VCaP (cell line): ENCODE results near the gene PRKCA.
"Not testable (repeated sequence)": the region's sequence is repeated elsewhere in the genome, so short reads cannot be mapped to it uniquely, and the experiment has no call there.

Experiments used
- H3K27ac ChIP-seq: fragments of 450-650 bp; 2 replicates; pipeline ENCODE4 v1.5.1; 2017
- TF ChIP-seq, protein P1 (sequence below): fragments of 450-650 bp; conservative IDR thresholded peaks from 2 replicates; pipeline ENCODE4 v1.5.1; 2017; ENCODE audit warnings: mild to moderate bottlenecking, moderate library complexity

Gene PRKCA

DNA sequence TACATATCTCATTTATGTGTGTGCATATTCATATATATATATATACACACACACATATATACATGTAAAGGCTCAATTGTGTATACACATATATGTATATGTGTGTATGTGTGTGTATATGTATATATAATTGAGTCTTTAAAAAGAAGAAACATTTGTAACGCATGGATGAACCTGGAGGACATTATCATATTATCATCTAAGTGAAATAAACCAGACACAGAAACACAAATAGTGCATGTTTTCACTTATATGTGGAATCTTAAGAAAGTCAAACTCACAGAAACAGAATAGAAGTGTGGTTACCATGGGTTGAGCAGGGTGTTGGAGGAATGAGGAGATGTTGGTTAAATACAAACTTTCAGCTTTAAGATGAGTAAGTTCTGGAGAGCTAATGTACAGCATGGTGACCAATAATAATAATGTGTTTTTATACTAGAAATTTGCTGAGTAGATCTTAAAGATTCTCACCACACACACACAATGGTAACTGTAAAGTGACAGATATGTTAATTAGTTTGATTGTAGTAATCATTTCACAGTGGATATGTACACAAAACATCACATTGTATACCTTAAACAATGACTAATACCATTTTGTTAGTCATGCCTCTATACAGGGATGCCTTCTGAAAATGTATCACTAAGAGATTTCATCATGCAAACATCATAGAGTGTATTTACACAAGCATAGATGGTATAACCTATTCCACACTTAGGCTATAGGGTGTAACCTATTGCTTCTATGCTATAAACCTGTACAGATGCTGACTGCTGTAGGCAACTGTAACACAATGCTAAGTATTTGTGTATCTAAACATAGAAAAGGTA is 399.9 kb downstream of the PRKCA start:
- H3K27ac ChIP-seq = no peak overlapping the region
- TF ChIP-seq, protein P1, sequence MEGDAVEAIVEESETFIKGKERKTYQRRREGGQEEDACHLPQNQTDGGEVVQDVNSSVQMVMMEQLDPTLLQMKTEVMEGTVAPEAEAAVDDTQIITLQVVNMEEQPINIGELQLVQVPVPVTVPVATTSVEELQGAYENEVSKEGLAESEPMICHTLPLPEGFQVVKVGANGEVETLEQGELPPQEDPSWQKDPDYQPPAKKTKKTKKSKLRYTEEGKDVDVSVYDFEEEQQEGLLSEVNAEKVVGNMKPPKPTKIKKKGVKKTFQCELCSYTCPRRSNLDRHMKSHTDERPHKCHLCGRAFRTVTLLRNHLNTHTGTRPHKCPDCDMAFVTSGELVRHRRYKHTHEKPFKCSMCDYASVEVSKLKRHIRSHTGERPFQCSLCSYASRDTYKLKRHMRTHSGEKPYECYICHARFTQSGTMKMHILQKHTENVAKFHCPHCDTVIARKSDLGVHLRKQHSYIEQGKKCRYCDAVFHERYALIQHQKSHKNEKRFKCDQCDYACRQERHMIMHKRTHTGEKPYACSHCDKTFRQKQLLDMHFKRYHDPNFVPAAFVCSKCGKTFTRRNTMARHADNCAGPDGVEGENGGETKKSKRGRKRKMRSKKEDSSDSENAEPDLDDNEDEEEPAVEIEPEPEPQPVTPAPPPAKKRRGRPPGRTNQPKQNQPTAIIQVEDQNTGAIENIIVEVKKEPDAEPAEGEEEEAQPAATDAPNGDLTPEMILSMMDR = no peak

- H3K27ac ChIP-seq = no peak overlapping the region
- TF ChIP-seq, protein P1 = no peak
Observed at GRCh38 chr17:66704858-66705520, 402.6 kb downstream of the PRKCA start.

DNA sequence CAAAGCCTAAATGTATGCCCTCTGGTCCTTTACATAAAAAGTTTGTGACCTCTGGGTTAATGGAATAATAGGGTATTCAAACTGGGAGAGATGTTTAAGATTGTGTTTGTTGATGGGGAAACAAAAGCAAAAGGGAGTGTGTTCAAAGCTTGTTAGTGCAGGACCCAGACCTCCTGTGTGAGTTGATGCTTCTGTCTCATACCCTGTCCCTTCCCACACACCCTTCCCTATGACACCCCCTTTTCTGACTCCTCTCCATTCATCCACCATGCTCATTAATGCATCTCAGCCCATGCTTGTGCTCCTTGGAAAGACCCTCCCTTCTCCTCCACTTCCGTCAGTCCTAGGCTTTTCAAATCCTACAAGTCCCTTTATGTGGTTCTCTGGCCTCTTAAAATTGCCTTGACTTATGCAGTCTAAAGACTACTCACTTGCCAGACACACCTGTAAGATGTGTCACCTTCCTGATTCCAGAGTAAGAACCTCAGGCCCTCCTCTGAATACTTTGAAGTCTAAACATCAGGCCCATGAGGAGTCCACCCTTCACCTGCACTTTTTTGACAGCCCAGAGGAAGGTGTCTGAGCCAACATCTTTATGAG is 404.5 kb downstream of the PRKCA start:
- no peak overlapping the region for H3K27ac ChIP-seq
- TF ChIP-seq, protein P1 = no peak

GRCh38 chr17:66711401-66711800 is 409.0 kb downstream of the PRKCA start:
- TF ChIP-seq, protein P1 = no peak
- peak overlapping the region; percentile 55 for H3K27ac ChIP-seq

DNA sequence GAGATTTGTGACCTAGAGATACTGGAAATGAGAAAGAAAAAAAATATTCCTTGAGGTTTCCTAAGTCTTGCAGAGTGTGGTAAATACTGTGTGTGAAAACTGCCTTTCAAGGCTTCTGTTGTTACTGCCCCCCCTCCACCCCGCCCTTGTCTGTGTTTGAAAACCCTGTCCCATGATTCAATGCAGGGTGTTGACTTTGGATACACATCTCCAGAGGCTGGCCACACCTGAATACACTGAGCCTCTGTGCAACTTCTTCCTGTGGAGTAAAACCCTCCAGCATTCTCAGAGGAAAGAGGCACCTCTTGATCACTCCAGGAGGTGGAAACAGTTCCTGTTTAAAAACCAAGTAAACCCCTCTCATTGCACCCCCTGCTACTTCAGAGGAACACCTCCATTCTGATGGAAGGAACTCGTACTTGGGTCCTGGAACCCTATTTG is 409.5 kb downstream of the PRKCA start:
- H3K27ac ChIP-seq = peak overlapping the region; percentile 55
- TF ChIP-seq, protein P1 = no peak

GRCh38 chr17:66712453-66712852 is 410.0 kb downstream of the PRKCA start:
- peak overlapping the region; percentile 55 for H3K27ac ChIP-seq
- TF ChIP-seq, protein P1 = no peak

DNA sequence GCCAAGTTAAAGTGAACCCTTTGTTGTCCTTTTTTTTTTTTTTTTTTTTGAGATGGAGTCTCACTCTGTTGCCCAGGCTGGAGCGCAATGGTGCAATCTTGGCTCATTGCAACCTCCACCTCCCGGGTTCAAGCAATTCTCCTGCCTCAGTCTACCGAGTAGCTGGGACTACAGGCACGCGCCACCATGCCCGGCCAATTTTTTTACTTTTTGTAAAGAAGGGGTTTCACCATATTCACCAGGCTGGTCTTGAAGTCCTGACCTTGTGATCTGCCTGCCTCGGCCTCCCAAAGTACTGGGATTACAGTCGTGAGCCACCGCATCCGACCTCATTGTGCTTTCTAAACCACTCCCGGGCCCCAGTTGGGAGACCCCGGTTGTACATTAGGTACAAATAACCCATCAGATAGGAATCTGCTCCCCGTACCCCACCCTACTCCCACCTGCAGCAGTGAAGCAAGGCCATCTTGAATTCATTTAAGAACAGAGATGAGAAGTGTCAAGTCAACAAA is 410.7 kb downstream of the PRKCA start:
- not testable (repeated sequence) for H3K27ac ChIP-seq
